Smooth muscle cell (in vitro differentiated cells): ENCODE measurements around the gene POLRMT. TPM values are rescaled to one million over a fixed set of nuclear protein-coding genes. Genes with fewer than 3 reads are reported as not detected.
"Not testable (repeated sequence)": the region's sequence is repeated elsewhere in the genome, so short reads cannot be mapped to it uniquely, and the experiment has no call there.

Experiments used
- DNase-seq: peaks from one replicate; lab custom pipeline; 2025; ENCODE audit not compliant: unreplicated experiment; lab: John Stamatoyannopoulos, UW
- H2AFZ ChIP-seq: fragments of 200-600 bp; sonication (generic); 2 replicates; pipeline ENCODE4 v1.6.0; 2016; ENCODE audit warnings: antibody characterized with exemption, low read depth, mild to moderate bottlenecking
- H3F3A ChIP-seq: fragments of 200-600 bp; sonication (generic); 2 replicates; pipeline ENCODE4 v1.6.0; 2017; ENCODE audit warnings: antibody characterized with exemption, low read depth
- H3K27ac ChIP-seq: fragments of 200-600 bp; sonication (generic); 2 replicates; pipeline ENCODE4 v1.5.1; 2016; ENCODE audit warnings: low read depth, mild to moderate bottlenecking
- H3K27me3 ChIP-seq: fragments of 200-600 bp; sonication (generic); 2 replicates; pipeline ENCODE4 v1.6.1; 2016; ENCODE audit warnings: low read depth, mild to moderate bottlenecking
- H3K36me3 ChIP-seq: fragments of 200-600 bp; sonication (generic); 2 replicates; pipeline ENCODE4 v1.5.1; 2016; ENCODE audit warnings: low read depth
- H3K4me1 ChIP-seq: fragments of 200-600 bp; sonication (generic); 2 replicates; pipeline ENCODE4 v1.5.1; 2016; ENCODE audit warnings: low read depth
- H3K4me2 ChIP-seq: fragments of 200-600 bp; sonication (generic); 2 replicates; pipeline ENCODE4 v1.6.0; 2016; ENCODE audit warnings: mild to moderate bottlenecking
- H3K4me3 ChIP-seq: fragments of 200-600 bp; sonication (generic); 2 replicates; pipeline ENCODE4 v1.5.1; 2016; ENCODE audit warnings: mild to moderate bottlenecking
- H3K79me2 ChIP-seq: fragments of 200-600 bp; sonication (generic); 2 replicates; pipeline ENCODE4 v1.6.0; 2016; ENCODE audit warnings: low read depth, mild to moderate bottlenecking
- H3K9ac ChIP-seq: fragments of 200-600 bp; sonication (generic); 2 replicates; pipeline ENCODE4 v1.6.0; 2016; ENCODE audit warnings: low read depth
- H3K9me3 ChIP-seq: fragments of 200-600 bp; sonication (generic); replicated peaks from 2 replicates; pipeline ENCODE4 v1.5.1; 2016; ENCODE audit warnings: low read depth
- H4K20me1 ChIP-seq: fragments of 200-600 bp; sonication (generic); 2 replicates; pipeline ENCODE4 v1.6.0; 2016; ENCODE audit warnings: low read depth
- CTCF ChIP-seq: fragments of 200-600 bp; sonication (generic); IDR thresholded peaks from 2 replicates; pipeline ENCODE4 v1.5.1; 2017; ENCODE audit warnings: borderline replicate concordance, mild to moderate bottlenecking, antibody characterized with exemption; ENCODE audit not compliant: insufficient read depth, poor library complexity, severe bottlenecking
- WGBS: methylation state at CpG from one replicate; pipeline ENCODE4 v1.1.7; 2016; ENCODE audit warnings: low lambda C conversion rate; 5-methylcytosine and 5-hydroxymethylcytosine counted together
- polyA plus RNA-seq: library from polyadenylated mRNA; unstranded; fragments of >200 nt; fragmentation: Nextera tagmentation; extraction: Ambion mirVana; gene quantifications from 2 replicates; pipeline ENCODE4 v1.2.1, GENCODE V29; 2016
- total RNA-seq: library from RNA; depleted of rRNA; stranded (reverse); fragments of >200 nt; gene quantifications from 2 replicates; pipeline ENCODE4 v1.2.3, GENCODE V29; 2014

POLRMT gene
- total and polyA plus RNA-seq, 2 experiments from 2014 or later = 23.8 to 74.2 TPM

GRCh38 chr19:623974-624373 lies 9.4 kb downstream of the POLRMT start:
- H3K27ac ChIP-seq = no peak overlapping the region
- H3K4me2 ChIP-seq = no peak overlapping the region
- peaks cover 15% of the 10 kb centered on the region for H4K20me1 ChIP-seq

GRCh38 chr19:623175-623916 lies 10.0 kb downstream of the POLRMT start:
- Histone ChIP-seq H3K27me3 (no peaks in the 10 kb centered on the region), H3K27ac (no peak overlapping the region), H3K79me2 (no peaks in the 10 kb centered on the region), H3K9me3 (no peaks in the 10 kb centered on the region), H2AFZ (no peak overlapping the region), H3K9ac (no peak overlapping the region), H3K4me3 (no peak overlapping the region), H3K4me1 (no peaks in the 10 kb centered on the region), H3K4me2 (no peak overlapping the region), H4K20me1 (peaks cover 15% of the 10 kb centered on the region), H3F3A (no peaks in the 10 kb centered on the region), H3K36me3 (no peaks in the 10 kb centered on the region)
- no peak for DNase-seq
- TF ChIP-seq CTCF = no peak
- WGBS = 97% methylated on average over 43 of the region's 44 CpGs

More at GRCh38 chr19:623974-624373, 9.4 kb downstream of the POLRMT start:
- Histone ChIP-seq H3K79me2 (no peaks in the 10 kb centered on the region), H3K9me3 (no peaks in the 10 kb centered on the region), H3K4me3 (no peak overlapping the region), H2AFZ (no peak overlapping the region), H3K9ac (no peak overlapping the region), H3F3A (no peaks in the 10 kb centered on the region), H3K27me3 (no peaks in the 10 kb centered on the region), H3K4me1 (no peaks in the 10 kb centered on the region), H3K36me3 (no peaks in the 10 kb centered on the region)
- TF ChIP-seq CTCF = no peak
- WGBS = 71% methylated on average over 24 of the region's 24 CpGs
- no peak for DNase-seq

- peaks cover 15% of the 10 kb centered on the region for H4K20me1 ChIP-seq
- no peaks in the 10 kb centered on the region for H3K4me1 ChIP-seq
- H3F3A ChIP-seq = no peaks in the 10 kb centered on the region
- no peak for DNase-seq
- H2AFZ ChIP-seq = no peak overlapping the region
- H3K27me3 ChIP-seq = no peaks in the 10 kb centered on the region
- no peak for TF ChIP-seq CTCF
- 98% methylated on average over 29 of the region's 37 CpGs for WGBS
- no peak overlapping the region for H3K4me3 ChIP-seq
- H3K9me3 ChIP-seq = no peaks in the 10 kb centered on the region
- H3K9ac ChIP-seq = no peak overlapping the region
- H3K36me3 ChIP-seq = no peaks in the 10 kb centered on the region
- no peak overlapping the region for H3K27ac ChIP-seq
- H3K79me2 ChIP-seq = no peaks in the 10 kb centered on the region
- H3K4me2 ChIP-seq = no peak overlapping the region
Observed at GRCh38 chr19:622666-623065, 10.7 kb downstream of the POLRMT start.

GRCh38 chr19:621819-622218 lies 11.5 kb downstream of the POLRMT start:
- Histone ChIP-seq H3F3A (no peaks in the 10 kb centered on the region), H3K9me3 (no peaks in the 10 kb centered on the region), H2AFZ (no peak overlapping the region), H3K27ac (no peak overlapping the region), H3K27me3 (no peaks in the 10 kb centered on the region), H3K79me2 (no peaks in the 10 kb centered on the region), H3K4me3 (no peak overlapping the region), H3K9ac (no peak overlapping the region), H3K4me1 (no peaks in the 10 kb centered on the region), H3K36me3 (no peaks in the 10 kb centered on the region), H3K4me2 (no peak overlapping the region), H4K20me1 (peaks cover 15% of the 10 kb centered on the region)
- WGBS = 98% methylated on average over 24 of the region's 24 CpGs
- DNase-seq = no peak
- TF ChIP-seq CTCF = no peak

GRCh38 chr19:621191-621590 lies 12.1 kb downstream of the POLRMT start:
- not testable (repeated sequence) for H3K4me3 ChIP-seq, H3K9me3 ChIP-seq, H3K79me2 ChIP-seq, H2AFZ ChIP-seq, H3F3A ChIP-seq, H3K27ac ChIP-seq, H3K27me3 ChIP-seq, H3K4me2 ChIP-seq, H3K4me1 ChIP-seq, H3K9ac ChIP-seq, H3K36me3 ChIP-seq, DNase-seq
- 98% methylated on average over 40 of the region's 48 CpGs for WGBS
- peaks cover 15% of the 10 kb centered on the region for H4K20me1 ChIP-seq
